Measurements from ENCODE around the gene MACROD2. TPM values are rescaled to one million over a fixed set of nuclear protein-coding genes. Genes with fewer than 3 reads are reported as not detected.

MACROD2 gene
- total RNA-seq, 4 donors from 2014 or later = 10.0 to 24.0 (median 17.0) TPM

DNA sequence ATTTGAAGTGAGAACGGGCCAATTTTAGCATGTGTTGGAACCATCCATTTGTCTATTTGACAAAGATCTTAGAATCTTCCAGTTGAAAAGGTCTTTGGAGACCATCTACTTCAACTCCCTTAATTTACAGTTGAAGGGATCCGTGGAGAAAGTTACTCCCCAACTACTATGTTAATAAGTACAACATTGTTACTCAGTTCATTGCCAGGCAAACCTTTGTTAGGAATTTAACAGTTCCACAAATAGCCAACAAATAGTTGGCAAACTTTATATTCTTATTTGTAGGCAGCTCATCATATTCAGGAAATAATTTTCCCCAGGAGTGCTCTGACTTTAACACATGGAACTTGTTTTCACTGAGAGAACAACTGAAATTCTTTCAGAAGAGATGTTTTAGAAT, 423.1 kb downstream of the MACROD2 start:
- no peak overlapping the region for H3K4me3 ChIP-seq (ENCODE audit: low read depth, poor library complexity, severe bottlenecking)
- 34 to 41% methylated on average over 2 of the region's 2 CpGs for WGBS, 2 donors
- DNase-seq (ENCODE audit: low spot score in 2 of 2) = no peak
- TF ChIP-seq POLR2A (IDR thresholded peaks at IDR 0.05) = no peak
- TF ChIP-seq, protein P1, sequence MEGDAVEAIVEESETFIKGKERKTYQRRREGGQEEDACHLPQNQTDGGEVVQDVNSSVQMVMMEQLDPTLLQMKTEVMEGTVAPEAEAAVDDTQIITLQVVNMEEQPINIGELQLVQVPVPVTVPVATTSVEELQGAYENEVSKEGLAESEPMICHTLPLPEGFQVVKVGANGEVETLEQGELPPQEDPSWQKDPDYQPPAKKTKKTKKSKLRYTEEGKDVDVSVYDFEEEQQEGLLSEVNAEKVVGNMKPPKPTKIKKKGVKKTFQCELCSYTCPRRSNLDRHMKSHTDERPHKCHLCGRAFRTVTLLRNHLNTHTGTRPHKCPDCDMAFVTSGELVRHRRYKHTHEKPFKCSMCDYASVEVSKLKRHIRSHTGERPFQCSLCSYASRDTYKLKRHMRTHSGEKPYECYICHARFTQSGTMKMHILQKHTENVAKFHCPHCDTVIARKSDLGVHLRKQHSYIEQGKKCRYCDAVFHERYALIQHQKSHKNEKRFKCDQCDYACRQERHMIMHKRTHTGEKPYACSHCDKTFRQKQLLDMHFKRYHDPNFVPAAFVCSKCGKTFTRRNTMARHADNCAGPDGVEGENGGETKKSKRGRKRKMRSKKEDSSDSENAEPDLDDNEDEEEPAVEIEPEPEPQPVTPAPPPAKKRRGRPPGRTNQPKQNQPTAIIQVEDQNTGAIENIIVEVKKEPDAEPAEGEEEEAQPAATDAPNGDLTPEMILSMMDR (IDR thresholded peaks at IDR 0.05) = no peak
- intact Hi-C loops (cut with DNase I; ENCODE audit: low total_unique reads) = no loop called here

DNA sequence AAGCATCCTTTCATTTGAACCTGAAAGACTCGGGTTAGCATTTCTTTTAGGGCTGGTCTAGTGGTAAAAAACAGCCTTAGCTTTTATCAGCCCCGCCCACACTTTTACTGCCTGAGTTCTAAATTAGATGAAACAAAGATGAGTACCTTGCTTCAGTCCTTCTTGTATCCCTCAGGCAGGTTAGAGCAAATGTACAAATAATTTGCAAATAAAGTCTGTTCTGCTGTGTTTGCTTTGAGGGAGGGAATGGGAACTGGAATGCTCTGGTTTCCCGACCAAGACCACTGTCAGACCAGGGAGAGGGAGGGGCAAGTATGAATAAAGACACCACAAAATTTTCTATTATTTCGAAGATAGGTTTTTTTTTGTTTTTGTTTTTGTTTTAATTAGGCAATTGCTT, 427.6 kb downstream of the MACROD2 start:
- no peak for TF ChIP-seq POLR2A (IDR thresholded peaks at IDR 0.05)
- TF ChIP-seq, protein P1 (IDR thresholded peaks at IDR 0.05) = no peak
- 66 to 81% methylated on average over 4 of the region's 4 CpGs for WGBS, 2 donors
- intact Hi-C loops (cut with DNase I; ENCODE audit: low total_unique reads) = no loop called here
- no peak for DNase-seq (ENCODE audit: low spot score in 2 of 2)
- H3K4me3 ChIP-seq (ENCODE audit: low read depth, poor library complexity, severe bottlenecking) = no peak overlapping the region

DNA sequence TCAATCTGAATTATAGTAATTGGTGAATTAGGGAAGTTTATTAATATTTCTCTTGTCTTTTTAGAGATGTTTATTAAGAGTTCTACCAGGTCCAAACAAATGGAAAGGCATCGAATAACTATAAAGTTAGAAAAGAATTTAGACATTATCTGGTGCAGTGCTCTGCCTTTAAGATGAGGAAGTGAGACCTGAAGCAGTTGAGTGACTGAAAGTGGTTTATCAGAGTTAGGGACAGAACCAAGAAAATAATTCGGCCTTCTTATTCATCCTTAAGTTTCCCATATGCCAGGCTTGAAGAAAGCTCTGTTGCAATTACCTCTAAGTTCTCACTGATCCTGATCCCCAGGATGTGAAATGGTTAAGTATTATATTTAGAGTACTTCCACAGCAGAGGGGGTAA, 436.3 kb downstream of the MACROD2 start:
- TF ChIP-seq POLR2A (IDR thresholded peaks at IDR 0.05) = no peak
- TF ChIP-seq, protein P1 (IDR thresholded peaks at IDR 0.05) = no peak
- intact Hi-C loops (cut with DNase I; ENCODE audit: low total_unique reads) = no loop called here

DNA sequence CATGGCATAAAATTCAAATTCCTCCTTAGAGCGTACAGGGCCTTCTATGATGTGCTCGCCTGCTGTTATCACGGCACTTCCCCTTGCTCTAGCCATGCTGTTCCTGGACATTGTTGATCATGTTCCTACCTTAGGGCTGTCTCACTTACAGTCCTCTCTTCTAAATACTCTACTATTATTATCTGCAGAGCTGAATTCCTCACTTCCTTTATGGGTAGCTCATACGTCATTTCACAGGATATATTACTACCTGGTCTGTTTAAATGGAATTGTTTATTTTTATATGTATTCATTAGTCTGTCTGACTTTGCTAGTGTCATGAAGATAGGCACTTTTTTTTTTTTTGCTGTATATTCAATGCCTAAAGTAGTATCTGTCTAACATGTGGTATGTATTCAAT, 436.8 kb downstream of the MACROD2 start:
- WGBS, 2 donors = 91 to 94% methylated on average over 4 of the region's 4 CpGs
- intact Hi-C loops (cut with DNase I; ENCODE audit: low total_unique reads) = no loop called here
- TF ChIP-seq POLR2A (IDR thresholded peaks at IDR 0.05) = no peak
- TF ChIP-seq, protein P1 (IDR thresholded peaks at IDR 0.05) = no peak
- H3K4me3 ChIP-seq (ENCODE audit: low read depth, poor library complexity, severe bottlenecking) = no peak overlapping the region
- DNase-seq (ENCODE audit: low spot score in 2 of 2) = no peak

More for the DNA sequence above, 436.3 kb downstream of the MACROD2 start:
- no peak for DNase-seq (ENCODE audit: low spot score in 2 of 2)
- no peak overlapping the region for H3K4me3 ChIP-seq (ENCODE audit: low read depth, poor library complexity, severe bottlenecking)
- 75 to 93% methylated on average over 2 of the region's 2 CpGs for WGBS, 2 donors

DNA sequence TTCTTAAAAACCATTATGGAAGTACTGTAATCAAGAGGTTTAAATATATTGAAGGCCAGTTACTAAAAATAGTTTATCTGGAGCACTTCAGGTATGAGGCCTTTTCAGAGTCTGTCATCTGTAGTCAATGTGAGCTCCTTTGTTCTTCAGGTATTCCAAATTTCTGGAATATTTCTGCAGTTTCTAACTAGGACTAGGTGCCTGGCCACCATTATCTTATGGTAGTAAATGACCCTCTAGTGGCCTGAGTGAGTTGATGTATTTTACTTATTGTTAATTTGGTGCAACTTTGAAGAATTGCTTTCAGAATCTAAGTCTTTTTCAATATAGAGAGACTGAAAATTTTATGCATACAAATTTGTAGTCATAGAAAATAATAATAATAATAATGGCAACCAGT, 437.3 kb downstream of the MACROD2 start:
- DNase-seq (ENCODE audit: low spot score in 2 of 2) = no peak
- intact Hi-C loops (cut with DNase I; ENCODE audit: low total_unique reads) = no loop called here
- TF ChIP-seq POLR2A (IDR thresholded peaks at IDR 0.05) = no peak
- TF ChIP-seq, protein P1 (IDR thresholded peaks at IDR 0.05) = no peak
- no peak overlapping the region for H3K4me3 ChIP-seq (ENCODE audit: low read depth, poor library complexity, severe bottlenecking)

DNA sequence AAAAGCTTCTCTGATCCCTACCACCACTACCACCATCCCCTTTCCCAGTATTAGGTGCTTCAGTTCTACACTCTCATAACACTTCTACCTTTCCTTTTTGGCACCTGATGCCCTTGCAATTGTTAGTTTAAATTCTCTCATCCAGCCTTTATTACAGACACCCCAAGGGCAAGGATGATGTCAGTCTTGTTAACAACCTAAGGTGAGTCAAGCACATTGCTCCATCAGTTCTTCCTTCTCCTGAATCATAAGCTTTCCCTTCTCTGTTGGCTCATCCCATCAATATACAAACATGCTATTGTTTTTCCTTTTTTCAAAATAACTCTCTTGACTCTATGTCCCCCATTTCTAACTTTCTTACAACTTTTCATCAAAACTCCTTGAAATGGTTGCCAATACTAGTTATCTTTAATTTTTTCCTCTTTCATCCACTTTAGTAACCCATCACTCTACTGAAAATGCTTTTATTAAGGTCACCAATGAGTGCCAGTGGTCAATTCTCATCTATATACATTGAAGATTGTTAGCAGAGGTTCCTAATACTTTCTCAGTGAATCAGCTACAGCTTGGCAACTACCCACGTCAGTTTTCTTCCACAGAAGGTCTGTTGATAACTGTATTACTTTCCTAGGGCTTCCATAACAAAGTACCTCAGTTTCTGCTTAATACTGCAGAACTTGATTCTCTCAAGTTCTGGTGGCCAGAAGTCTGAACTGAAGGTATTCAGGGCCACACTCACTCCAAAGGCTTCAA, 439.2 kb downstream of the MACROD2 start:
- TF ChIP-seq, protein P1 (IDR thresholded peaks at IDR 0.05) = no peak
- no peak for TF ChIP-seq POLR2A (IDR thresholded peaks at IDR 0.05)
- DNase-seq (ENCODE audit: low spot score in 2 of 2) = no peak
- intact Hi-C loops (cut with DNase I; ENCODE audit: low total_unique reads) = no loop called here
- WGBS, 2 donors = 55 to 58% methylated on average over 1 of the region's 1 CpG
- no peak overlapping the region for H3K4me3 ChIP-seq (ENCODE audit: low read depth, poor library complexity, severe bottlenecking)
